Smooth muscle cell (in vitro differentiated cells): ENCODE measurements around the gene HRAS. TPM values are rescaled to one million over a fixed set of nuclear protein-coding genes. Genes with fewer than 3 reads are reported as not detected.

Source experiments
- DNase-seq: peaks from one replicate; lab custom pipeline; 2025; ENCODE audit not compliant: unreplicated experiment; lab: John Stamatoyannopoulos, UW
- H2AFZ ChIP-seq: fragments of 200-600 bp; sonication (generic); 2 replicates; pipeline ENCODE4 v1.6.0; 2016; ENCODE audit warnings: antibody characterized with exemption, low read depth, mild to moderate bottlenecking
- H3F3A ChIP-seq: fragments of 200-600 bp; sonication (generic); 2 replicates; pipeline ENCODE4 v1.6.0; 2017; ENCODE audit warnings: antibody characterized with exemption, low read depth
- H3K27ac ChIP-seq: fragments of 200-600 bp; sonication (generic); 2 replicates; pipeline ENCODE4 v1.5.1; 2016; ENCODE audit warnings: low read depth, mild to moderate bottlenecking
- H3K27me3 ChIP-seq: fragments of 200-600 bp; sonication (generic); 2 replicates; pipeline ENCODE4 v1.6.1; 2016; ENCODE audit warnings: low read depth, mild to moderate bottlenecking
- H3K36me3 ChIP-seq: fragments of 200-600 bp; sonication (generic); 2 replicates; pipeline ENCODE4 v1.5.1; 2016; ENCODE audit warnings: low read depth
- H3K4me1 ChIP-seq: fragments of 200-600 bp; sonication (generic); 2 replicates; pipeline ENCODE4 v1.5.1; 2016; ENCODE audit warnings: low read depth
- H3K4me2 ChIP-seq: fragments of 200-600 bp; sonication (generic); 2 replicates; pipeline ENCODE4 v1.6.0; 2016; ENCODE audit warnings: mild to moderate bottlenecking
- H3K4me3 ChIP-seq: fragments of 200-600 bp; sonication (generic); 2 replicates; pipeline ENCODE4 v1.5.1; 2016; ENCODE audit warnings: mild to moderate bottlenecking
- H3K79me2 ChIP-seq: fragments of 200-600 bp; sonication (generic); 2 replicates; pipeline ENCODE4 v1.6.0; 2016; ENCODE audit warnings: low read depth, mild to moderate bottlenecking
- H3K9ac ChIP-seq: fragments of 200-600 bp; sonication (generic); 2 replicates; pipeline ENCODE4 v1.6.0; 2016; ENCODE audit warnings: low read depth
- H3K9me3 ChIP-seq: fragments of 200-600 bp; sonication (generic); replicated peaks from 2 replicates; pipeline ENCODE4 v1.5.1; 2016; ENCODE audit warnings: low read depth
- H4K20me1 ChIP-seq: fragments of 200-600 bp; sonication (generic); 2 replicates; pipeline ENCODE4 v1.6.0; 2016; ENCODE audit warnings: low read depth
- CTCF ChIP-seq: fragments of 200-600 bp; sonication (generic); IDR thresholded peaks from 2 replicates; pipeline ENCODE4 v1.5.1; 2017; ENCODE audit warnings: borderline replicate concordance, mild to moderate bottlenecking, antibody characterized with exemption; ENCODE audit not compliant: insufficient read depth, poor library complexity, severe bottlenecking
- WGBS: methylation state at CpG from one replicate; pipeline ENCODE4 v1.1.7; 2016; ENCODE audit warnings: low lambda C conversion rate; 5-methylcytosine and 5-hydroxymethylcytosine counted together
- polyA plus RNA-seq: library from polyadenylated mRNA; unstranded; fragments of >200 nt; fragmentation: Nextera tagmentation; extraction: Ambion mirVana; gene quantifications from 2 replicates; pipeline ENCODE4 v1.2.1, GENCODE V29; 2016
- total RNA-seq: library from RNA; depleted of rRNA; stranded (reverse); fragments of >200 nt; gene quantifications from 2 replicates; pipeline ENCODE4 v1.2.3, GENCODE V29; 2014

Gene HRAS
- total and polyA plus RNA-seq, 2 experiments from 2014 or later, result 39.9 to 59.1 TPM

DNA sequence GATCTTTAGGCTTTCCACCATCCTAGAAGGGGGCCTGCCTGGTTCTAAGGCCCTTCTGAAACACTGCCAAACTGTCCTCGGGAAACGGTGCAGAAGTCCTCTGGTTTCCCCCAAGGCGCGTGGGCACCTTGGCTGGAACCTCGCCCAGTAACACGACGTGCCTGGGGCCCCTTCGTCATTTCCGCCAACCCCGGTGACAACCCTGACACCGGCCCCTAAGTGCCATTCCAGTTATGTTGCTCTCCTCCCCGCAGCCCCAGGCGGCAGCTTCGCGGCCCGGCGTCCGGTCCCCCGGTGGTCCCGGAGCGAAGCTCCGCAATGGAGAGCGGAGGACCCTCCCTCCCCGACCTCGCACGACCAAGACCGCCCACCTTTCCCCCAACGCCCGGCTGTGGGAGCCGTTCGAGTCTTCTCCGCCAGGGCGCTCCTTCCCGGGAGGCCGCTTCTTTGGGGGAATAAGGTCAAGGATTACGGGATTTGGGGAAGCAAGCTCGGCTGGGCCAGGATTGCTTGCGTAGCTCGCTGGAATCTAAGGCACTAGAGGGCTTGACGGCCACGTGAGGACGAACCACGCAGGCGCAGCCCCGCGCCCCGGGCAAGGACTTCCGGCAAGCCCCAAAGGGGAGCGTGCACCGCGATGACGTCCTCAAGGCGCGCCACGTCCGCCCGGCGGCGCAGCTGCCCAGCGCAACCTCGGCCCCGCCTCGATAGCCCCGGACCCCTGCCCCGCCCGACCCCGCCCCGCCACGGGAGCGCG is 29.0 kb downstream of the HRAS start:
- Histone ChIP-seq H3K4me3 (peak overlapping the region; percentile 75), H3K9ac (peak overlapping the region; percentile 99), H3K27me3 (no peaks in the 10 kb centered on the region), H4K20me1 (peaks cover 19% of the 10 kb centered on the region), H3K4me1 (peaks cover 9% of the 10 kb centered on the region), H3K4me2 (peak overlapping the region; percentile 87), H3K79me2 (peaks cover 48% of the 10 kb centered on the region), H3K27ac (peak overlapping the region; percentile 99), H2AFZ (no peak overlapping the region), H3K9me3 (no peaks in the 10 kb centered on the region), H3F3A (no peaks in the 10 kb centered on the region), H3K36me3 (no peaks in the 10 kb centered on the region)
- WGBS, result 1% methylated on average over 70 of the region's 71 CpGs
- no peak for TF ChIP-seq CTCF
- peak; percentile 100 for DNase-seq

- H3K36me3 ChIP-seq, result no peaks in the 10 kb centered on the region
- H3K4me3 ChIP-seq, result peak overlapping the region; percentile 2
- WGBS, result 96% methylated on average over 7 of the region's 7 CpGs
- peaks cover 48% of the 10 kb centered on the region for H3K79me2 ChIP-seq
- H3K4me2 ChIP-seq, result peak overlapping the region; percentile 87
- H3K9me3 ChIP-seq, result no peaks in the 10 kb centered on the region
- peak overlapping the region; percentile 99 for H3K27ac ChIP-seq
- no peaks in the 10 kb centered on the region for H3K27me3 ChIP-seq
- no peaks in the 10 kb centered on the region for H3F3A ChIP-seq
- H3K4me1 ChIP-seq, result peaks cover 9% of the 10 kb centered on the region
- no peak overlapping the region for H2AFZ ChIP-seq
- no peak for DNase-seq
- peak overlapping the region; percentile 99 for H3K9ac ChIP-seq
- peaks cover 25% of the 10 kb centered on the region for H4K20me1 ChIP-seq
- TF ChIP-seq CTCF, result no peak
These were observed 30.4 kb downstream of the HRAS start for GRCh38 chr11:504994-505344.

DNA sequence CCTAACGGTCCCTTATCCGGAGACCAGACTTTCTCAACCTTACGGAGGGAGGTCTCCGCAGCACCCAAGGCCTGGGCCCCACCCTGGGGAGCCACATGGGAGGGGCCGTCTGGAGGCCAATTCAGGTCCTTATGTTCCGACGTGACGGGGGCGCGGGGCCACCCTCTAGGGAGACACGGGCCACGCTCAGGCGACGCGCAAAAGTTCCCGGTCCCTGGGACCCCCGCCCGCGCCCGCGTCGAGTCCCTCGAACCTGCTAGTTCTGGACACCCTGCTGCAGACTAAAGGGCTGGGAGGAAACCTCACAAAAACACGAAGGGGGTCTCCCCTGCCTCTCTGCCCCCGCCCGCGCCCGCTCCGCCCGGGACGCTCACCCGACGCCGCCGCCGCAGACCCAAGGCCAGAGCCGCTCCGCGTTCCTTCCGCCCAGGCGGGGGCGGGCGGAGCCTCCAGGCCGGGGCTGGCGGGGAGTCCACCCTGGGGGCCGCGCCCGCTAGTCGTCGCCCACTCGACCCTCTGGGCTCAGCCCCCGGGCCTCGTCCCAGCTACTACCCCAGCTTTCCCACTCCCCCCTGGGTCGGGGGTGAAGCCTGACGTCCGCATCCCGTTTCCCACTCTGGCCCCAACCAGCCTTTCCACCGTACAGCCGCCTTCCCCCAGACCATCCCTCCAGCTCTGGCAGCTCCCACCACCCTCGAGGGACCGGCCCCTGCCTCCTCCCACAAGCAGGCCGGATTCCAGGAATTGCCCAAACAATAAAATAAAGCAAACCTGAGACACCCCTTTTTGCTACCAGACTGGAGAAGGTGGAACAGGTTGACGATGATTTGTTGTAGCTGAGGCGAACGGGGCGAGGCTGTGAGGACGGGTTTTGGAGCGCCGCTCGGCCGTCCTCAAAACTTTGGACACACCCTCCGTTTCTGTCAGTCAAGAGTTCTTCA is 31.1 kb downstream of the HRAS start:
- no peak overlapping the region for H2AFZ ChIP-seq
- H3K4me3 ChIP-seq, result peak overlapping the region; percentile 2
- H3K4me1 ChIP-seq, result peaks cover 9% of the 10 kb centered on the region
- no peak for TF ChIP-seq CTCF
- H3K27me3 ChIP-seq, result no peaks in the 10 kb centered on the region
- 95% methylated on average over 34 of the region's 72 CpGs for WGBS
- H3K9me3 ChIP-seq, result no peaks in the 10 kb centered on the region
- H3K9ac ChIP-seq, result no peak overlapping the region
- no peaks in the 10 kb centered on the region for H3F3A ChIP-seq
- H4K20me1 ChIP-seq, result peaks cover 25% of the 10 kb centered on the region
- H3K27ac ChIP-seq, result peak overlapping the region; percentile 99
- no peaks in the 10 kb centered on the region for H3K36me3 ChIP-seq
- H3K4me2 ChIP-seq, result peak overlapping the region; percentile 87
- H3K79me2 ChIP-seq, result peaks cover 48% of the 10 kb centered on the region
- DNase-seq, result no peak
